K562 (cell line): ENCODE results near the gene TIMP1. TPM values are rescaled to one million over a fixed set of nuclear protein-coding genes. Genes with fewer than 3 reads are reported as not detected.
A peak's percentile ranks its signal among the peaks of the same experiment; 100 is the strongest.

Experiments
- CBFA2T2 ChIP-seq: fragments of 450-650 bp; conservative IDR thresholded peaks from 2 replicates; pipeline ENCODE4 v1.6.1; 2017; ENCODE audit warnings: mild to moderate bottlenecking
- CHD2 ChIP-seq: IDR thresholded peaks from 2 replicates; pipeline ENCODE4 v1.6.1; 2011; ENCODE audit warnings: low read depth, low read length
- CREB1 ChIP-seq, 2 experiments: sonication (generic) in 1 of 2; formaldehyde crosslinking in 1 of 2; IDR thresholded peaks; 2 replicates each; pipeline versions ENCODE4 v1.6.1 to v1.8.0; 2012 to 2022; ENCODE audit warnings: inconsistent platforms in 1 of 2, mild to moderate bottlenecking in 1 of 2, missing genetic modification reagents in 1 of 2, moderate library complexity in 1 of 2
- CREB3 ChIP-seq: fragments of 450-650 bp; conservative IDR thresholded peaks from 2 replicates; pipeline ENCODE4 v1.6.1; 2016; ENCODE audit warnings: missing genetic modification characterization, low read depth, mild to moderate bottlenecking, missing compliant biosample characterization, moderate library complexity
- GABPB2 ChIP-seq: fragments of 250-450 bp; sonication (Bioruptor Pico); conservative IDR thresholded peaks from 2 replicates; pipeline ENCODE4 v1.5.1; 2021; ENCODE audit warnings: mild to moderate bottlenecking
- HCFC1 ChIP-seq: IDR thresholded peaks from 2 replicates; pipeline ENCODE4 v1.6.1; 2012; ENCODE audit warnings: low read depth, low read length, improper control_type of control experiment
- HNRNPH1 ChIP-seq: fragments of 200-400 bp; formaldehyde crosslinking; optimal IDR thresholded peaks from 2 replicates; pipeline ENCODE3; 2017; ENCODE audit warnings: low read depth, mild to moderate bottlenecking, low read length, moderate library complexity
- KAT7 ChIP-seq: sonication (generic); formaldehyde crosslinking; IDR thresholded peaks from 2 replicates; pipeline ENCODE4 v1.8.0; 2022; ENCODE audit warnings: missing genetic modification reagents, mild to moderate bottlenecking, borderline replicate concordance
- KAT8 ChIP-seq: fragments of 450-650 bp; IDR thresholded peaks from 2 replicates; pipeline ENCODE4 v1.6.1; 2016; ENCODE audit warnings: low read depth, mild to moderate bottlenecking
- RBM15 ChIP-seq: fragments of 200-400 bp; formaldehyde crosslinking; IDR thresholded peaks from 2 replicates; pipeline ENCODE4 v1.6.1; 2018; ENCODE audit warnings: mild to moderate bottlenecking, low read length, moderate library complexity; ENCODE audit not compliant: insufficient read depth
- STAT5A ChIP-seq: IDR thresholded peaks from 2 replicates; pipeline ENCODE4 v1.6.1; 2012; ENCODE audit warnings: low read length, inconsistent platforms, borderline replicate concordance
- ZNF174 ChIP-seq: fragments of 250-450 bp; sonication (Bioruptor Pico); IDR thresholded peaks from 2 replicates; pipeline ENCODE4 v1.4.0; 2020; ENCODE audit warnings: mild to moderate bottlenecking
- ZNF175 ChIP-seq: fragments of 200-800 bp; sonication (Bioruptor generic); IDR thresholded peaks from 2 replicates; pipeline ENCODE4 v1.6.1; 2016; ENCODE audit warnings: low read depth, mild to moderate bottlenecking, missing genetic modification characterization, missing compliant biosample characterization
- ZNF449 ChIP-seq: fragments of 250-450 bp; sonication (Bioruptor Pico); IDR thresholded peaks from 2 replicates; pipeline ENCODE4 v1.8.0; 2022; ENCODE audit warnings: moderate library complexity, mild to moderate bottlenecking, inconsistent platforms
- polyA plus RNA-seq, 8 experiments: library from polyadenylated mRNA; depleted of rRNA in 4 of 8; stranded (reverse) in 5 of 8; unstranded in 3 of 8; fragments of >200 nt; fragmentation: Nextera tagmentation in 2 of 8; fragmentation: Illumina TruSeq in 1 of 8; extraction: Ambion mirVana in 2 of 8; extraction: Trizol in 1 of 8; gene quantifications; 2 replicates each; pipeline versions ENCODE4 v1.2.1 to v1.2.3, GENCODE V29; 2011 to 2014; ENCODE audit warnings: inconsistent platforms in 1 of 8, missing spikeins in 1 of 8
- total RNA-seq, 7 experiments: library from RNA; depleted of rRNA in 6 of 7; stranded (reverse); fragments of >200 nt in 6 of 7; fragmentation: Illumina TruSeq in 2 of 7; extraction: Trizol in 2 of 7; gene quantifications; 2 replicates each; pipeline versions ENCODE4 v1.2.1 to v1.2.3, GENCODE V29; 2011 to 2021; ENCODE audit warnings: low replicate concordance in 1 of 7
- TF ChIP-seq, protein P1 (sequence below), 2 experiments: IDR thresholded peaks in 1 of 2; conservative IDR thresholded peaks in 1 of 2; 2 replicates each; pipeline ENCODE4 v1.6.1; 2016; ENCODE audit warnings: low read depth in 2 of 2, mild to moderate bottlenecking in 1 of 2, missing compliant biosample characterization in 1 of 2, missing genetic modification characterization in 1 of 2, moderate library complexity in 1 of 2
- TF ChIP-seq, protein P2 (sequence below): fragments of 250-450 bp; sonication (Bioruptor Pico); IDR thresholded peaks from 2 replicates; pipeline ENCODE4 v1.9.0; 2021; ENCODE audit warnings: mild to moderate bottlenecking, inconsistent platforms
- TF ChIP-seq, protein P3 (sequence below): sonication (generic); formaldehyde crosslinking; IDR thresholded peaks from 2 replicates; pipeline ENCODE4 v1.8.0; 2022; ENCODE audit warnings: mild to moderate bottlenecking, missing genetic modification reagents, borderline replicate concordance

TIMP1 gene
- total and polyA plus RNA-seq, 9 of the 15 experiments (the other 6 are each of a cell fraction or from before 2014, with no cell fraction given), result 115 to 699 (median 273) TPM

DNA sequence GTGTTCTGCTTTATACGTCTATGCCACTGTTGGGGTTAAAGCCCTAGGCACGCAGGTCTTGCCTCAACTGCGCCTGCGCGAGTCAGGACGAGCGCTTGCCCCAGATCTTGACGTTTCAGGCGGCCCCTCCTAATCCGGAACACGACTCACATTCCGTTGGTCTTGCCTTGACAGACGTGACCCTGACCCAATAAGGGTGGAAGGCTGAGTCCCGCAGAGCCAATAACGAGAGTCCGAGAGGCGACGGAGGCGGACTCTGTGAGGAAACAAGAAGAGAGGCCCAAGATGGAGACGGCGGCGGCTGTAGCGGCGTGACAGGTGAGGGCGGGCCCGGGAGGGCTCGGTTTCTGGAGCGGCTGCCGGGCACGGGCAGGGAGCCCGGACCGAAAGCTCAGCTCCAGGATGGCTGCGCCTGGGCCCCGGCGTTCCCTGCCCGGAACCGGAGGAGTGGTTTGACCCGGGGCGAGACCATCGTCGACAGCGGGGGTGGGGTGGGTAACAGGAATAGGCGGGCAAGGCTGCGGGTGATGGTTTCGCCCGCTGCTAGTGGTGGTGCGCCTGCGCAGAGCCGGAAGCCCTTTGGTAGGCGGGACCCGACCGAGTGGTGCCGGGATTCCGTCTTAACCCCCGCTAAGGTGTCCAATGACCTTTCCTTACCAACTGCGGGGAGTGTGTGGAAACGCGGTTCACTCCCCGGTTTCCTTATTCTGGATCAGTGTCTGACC lies 21.1 kb upstream of the TIMP1 start, which contains the start of gene ARAF (continued):
- TF ChIP-seq HCFC1 (peak; percentile 38), CHD2 (peak; percentile 83), CREB3 (tag) (no peak), ZNF175 (CRISPR knock-in tag) (no peak), KAT7 (CRISPR knock-in tag) (no peak), STAT5A (peak; percentile 30; the same call in 1 of the 2 replicates), ZNF174 (CRISPR knock-in tag) (no peak), CREB1 (IDR thresholded peaks at IDR 0.05) (peak; percentile 55; the same call in 1 of the 2 replicates), CREB1 (CRISPR knock-in tag; IDR thresholded peaks at IDR 0.05) (peak; percentile 78), RBM15 (no peak), CBFA2T2 (no peak), ZNF449 (CRISPR knock-in tag) (no peak), KAT8 (no peak), HNRNPH1 (no peak), GABPB2 (CRISPR knock-in tag) (no peak)
- TF ChIP-seq, protein P1, sequence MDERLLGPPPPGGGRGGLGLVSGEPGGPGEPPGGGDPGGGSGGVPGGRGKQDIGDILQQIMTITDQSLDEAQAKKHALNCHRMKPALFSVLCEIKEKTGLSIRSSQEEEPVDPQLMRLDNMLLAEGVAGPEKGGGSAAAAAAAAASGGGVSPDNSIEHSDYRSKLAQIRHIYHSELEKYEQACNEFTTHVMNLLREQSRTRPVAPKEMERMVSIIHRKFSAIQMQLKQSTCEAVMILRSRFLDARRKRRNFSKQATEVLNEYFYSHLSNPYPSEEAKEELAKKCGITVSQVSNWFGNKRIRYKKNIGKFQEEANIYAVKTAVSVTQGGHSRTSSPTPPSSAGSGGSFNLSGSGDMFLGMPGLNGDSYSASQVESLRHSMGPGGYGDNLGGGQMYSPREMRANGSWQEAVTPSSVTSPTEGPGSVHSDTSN (CRISPR knock-in tag; IDR thresholded peaks at IDR 0.05; ENCODE audit: low read depth), result peak; percentile 89
- TF ChIP-seq, protein P1 (tag; conservative IDR thresholded peaks at IDR 0.05; ENCODE audit: low read depth), result peak; percentile 99
- TF ChIP-seq, protein P2, sequence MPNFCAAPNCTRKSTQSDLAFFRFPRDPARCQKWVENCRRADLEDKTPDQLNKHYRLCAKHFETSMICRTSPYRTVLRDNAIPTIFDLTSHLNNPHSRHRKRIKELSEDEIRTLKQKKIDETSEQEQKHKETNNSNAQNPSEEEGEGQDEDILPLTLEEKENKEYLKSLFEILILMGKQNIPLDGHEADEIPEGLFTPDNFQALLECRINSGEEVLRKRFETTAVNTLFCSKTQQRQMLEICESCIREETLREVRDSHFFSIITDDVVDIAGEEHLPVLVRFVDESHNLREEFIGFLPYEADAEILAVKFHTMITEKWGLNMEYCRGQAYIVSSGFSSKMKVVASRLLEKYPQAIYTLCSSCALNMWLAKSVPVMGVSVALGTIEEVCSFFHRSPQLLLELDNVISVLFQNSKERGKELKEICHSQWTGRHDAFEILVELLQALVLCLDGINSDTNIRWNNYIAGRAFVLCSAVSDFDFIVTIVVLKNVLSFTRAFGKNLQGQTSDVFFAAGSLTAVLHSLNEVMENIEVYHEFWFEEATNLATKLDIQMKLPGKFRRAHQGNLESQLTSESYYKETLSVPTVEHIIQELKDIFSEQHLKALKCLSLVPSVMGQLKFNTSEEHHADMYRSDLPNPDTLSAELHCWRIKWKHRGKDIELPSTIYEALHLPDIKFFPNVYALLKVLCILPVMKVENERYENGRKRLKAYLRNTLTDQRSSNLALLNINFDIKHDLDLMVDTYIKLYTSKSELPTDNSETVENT, result no peak
- TF ChIP-seq, protein P3, sequence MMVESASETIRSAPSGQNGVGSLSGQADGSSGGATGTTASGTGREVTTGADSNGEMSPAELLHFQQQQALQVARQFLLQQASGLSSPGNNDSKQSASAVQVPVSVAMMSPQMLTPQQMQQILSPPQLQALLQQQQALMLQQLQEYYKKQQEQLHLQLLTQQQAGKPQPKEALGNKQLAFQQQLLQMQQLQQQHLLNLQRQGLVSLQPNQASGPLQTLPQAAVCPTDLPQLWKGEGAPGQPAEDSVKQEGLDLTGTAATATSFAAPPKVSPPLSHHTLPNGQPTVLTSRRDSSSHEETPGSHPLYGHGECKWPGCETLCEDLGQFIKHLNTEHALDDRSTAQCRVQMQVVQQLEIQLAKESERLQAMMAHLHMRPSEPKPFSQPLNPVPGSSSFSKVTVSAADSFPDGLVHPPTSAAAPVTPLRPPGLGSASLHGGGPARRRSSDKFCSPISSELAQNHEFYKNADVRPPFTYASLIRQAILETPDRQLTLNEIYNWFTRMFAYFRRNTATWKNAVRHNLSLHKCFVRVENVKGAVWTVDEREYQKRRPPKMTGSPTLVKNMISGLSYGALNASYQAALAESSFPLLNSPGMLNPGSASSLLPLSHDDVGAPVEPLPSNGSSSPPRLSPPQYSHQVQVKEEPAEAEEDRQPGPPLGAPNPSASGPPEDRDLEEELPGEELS (CRISPR knock-in tag), result no peak
